ENCODE results near the gene IMPA2.
A peak's percentile ranks its signal among the peaks of the same experiment; 100 is the strongest.

Gene IMPA2

GRCh38 chr18:11992096-11992790, 10.9 kb downstream of the IMPA2 start (continued):
- no peak for TF ChIP-seq ZBTB11 (tag by site-specific recombination; conservative IDR thresholded peaks at IDR 0.05; ENCODE audit: low read depth)
- TF ChIP-seq ZNF140 (tag by site-specific recombination; IDR thresholded peaks at IDR 0.05), result no peak
- no peak for TF ChIP-seq ZNF214 (tag by site-specific recombination; IDR thresholded peaks at IDR 0.05; ENCODE audit: borderline replicate concordance)
- TF ChIP-seq CTCF (tag by site-specific recombination; IDR thresholded peaks at IDR 0.05), result no peak
- TF ChIP-seq, protein P1, sequence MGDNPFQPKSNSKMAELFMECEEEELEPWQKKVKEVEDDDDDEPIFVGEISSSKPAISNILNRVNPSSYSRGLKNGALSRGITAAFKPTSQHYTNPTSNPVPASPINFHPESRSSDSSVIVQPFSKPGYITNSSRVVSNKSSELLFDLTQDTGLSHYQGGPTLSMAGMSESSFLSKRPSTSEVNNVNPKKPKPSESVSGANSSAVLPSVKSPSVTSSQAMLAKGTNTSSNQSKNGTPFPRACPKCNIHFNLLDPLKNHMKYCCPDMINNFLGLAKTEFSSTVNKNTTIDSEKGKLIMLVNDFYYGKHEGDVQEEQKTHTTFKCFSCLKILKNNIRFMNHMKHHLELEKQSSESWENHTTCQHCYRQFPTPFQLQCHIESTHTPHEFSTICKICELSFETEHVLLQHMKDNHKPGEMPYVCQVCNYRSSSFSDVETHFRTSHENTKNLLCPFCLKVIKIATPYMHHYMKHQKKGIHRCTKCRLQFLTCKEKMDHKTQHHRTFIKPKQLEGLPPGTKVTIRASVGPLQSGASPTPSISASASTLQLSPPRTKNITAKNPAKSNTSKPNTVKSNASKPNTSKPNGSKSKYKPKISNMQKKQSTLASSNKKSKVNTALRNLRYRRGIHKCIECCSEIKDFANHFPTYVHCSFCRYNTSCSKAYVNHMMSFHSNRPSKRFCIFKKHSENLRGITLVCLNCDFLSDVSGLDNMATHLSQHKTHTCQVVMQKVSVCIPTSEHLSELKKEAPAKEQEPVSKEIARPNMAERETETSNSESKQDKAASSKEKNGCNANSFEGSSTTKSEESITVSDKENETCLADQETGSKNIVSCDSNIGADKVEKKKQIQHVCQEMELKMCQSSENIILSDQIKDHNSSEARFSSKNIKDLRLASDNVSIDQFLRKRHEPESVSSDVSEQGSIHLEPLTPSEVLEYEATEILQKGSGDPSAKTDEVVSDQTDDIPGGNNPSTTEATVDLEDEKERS (tag by site-specific recombination; IDR thresholded peaks at IDR 0.05), result no peak
- TF ChIP-seq FEZF1 (tag by site-specific recombination; IDR thresholded peaks at IDR 0.05), result no peak
- no peak for TF ChIP-seq ZBTB8A (tag by site-specific recombination; IDR thresholded peaks at IDR 0.05)

- Histone ChIP-seq H3K4me3 (ENCODE audit: low read depth, low read length) (no peak overlapping the region), H3K9me3 (ENCODE audit: control insufficient read depth, insufficient read depth, low read depth, low read length) (no peaks in the 10 kb centered on the region), H3K27ac (ENCODE audit: extremely low read depth, low read depth, low read length) (no peak overlapping the region), H3K4me1 (ENCODE audit: control insufficient read depth, insufficient read depth, low read length) (no peaks in the 10 kb centered on the region), H3K36me3 (ENCODE audit: control insufficient read depth in 2 of 2, insufficient read depth in 1 of 2, low read length in 2 of 2) (no peaks in the 10 kb centered on the region; a peak in 1 of 3 replicates)
- TF ChIP-seq ZNF302 (tag by site-specific recombination; IDR thresholded peaks at IDR 0.05; ENCODE audit: low read depth) (no peak), ZBTB48 (tag by site-specific recombination; IDR thresholded peaks at IDR 0.05) (peak; percentile 36; the same call in 1 of the 2 replicates)
- ChIA-PET POLR2A (interaction anchor here (2.6 kb wide), 1 partner anchor 12 kb away, joined by 17 read pairs; the partner anchor contains the start of gene IMPA2), CTCF (interaction anchor here (1.1 to 14.0 kb wide), 7 partner anchors 10 to 338 kb away, joined by 3 to 436 read pairs (median 12); no protein-coding TSS in a partner anchor)
These were observed 12.1 kb downstream of the IMPA2 start for GRCh38 chr18:11993264-11993916.

DNA sequence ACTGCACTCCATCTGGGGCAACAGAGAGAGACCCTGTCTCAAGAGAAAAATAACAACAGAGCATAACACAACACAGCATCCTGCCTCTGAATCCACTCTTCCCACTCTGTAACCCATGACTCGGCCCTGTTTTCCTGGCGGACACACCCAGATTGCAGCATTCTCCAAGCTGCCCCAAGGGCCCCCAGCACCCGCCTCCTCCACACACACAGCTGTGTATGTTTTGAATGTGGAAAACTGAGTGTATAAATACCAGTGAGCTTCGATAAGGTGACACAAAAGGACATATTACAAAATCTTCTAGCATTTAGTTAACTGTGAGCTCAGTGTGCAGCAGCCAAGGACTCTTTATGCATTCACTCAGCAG, 13.0 kb downstream of the IMPA2 start:
- ChIA-PET CTCF (interaction anchor here (0.6 to 14.0 kb wide), 25 partner anchors 9 to 424 kb away, joined by 3 to 436 read pairs (median 6); partner anchors contain the start of gene IMPA2), POLR2A (interaction anchor here (2.6 kb wide), 1 partner anchor 13 kb away, joined by 17 read pairs; the partner anchor contains the start of gene IMPA2)
- TF ChIP-seq KLF1 (tag by site-specific recombination; IDR thresholded peaks at IDR 0.05), result 0 out of 2 replicates have a peak, but pooled peaks have one; percentile 26
- TF ChIP-seq ZNF23 (tag by site-specific recombination; IDR thresholded peaks at IDR 0.05; ENCODE audit: borderline replicate concordance), result no peak
- Histone ChIP-seq H3K4me3 (ENCODE audit: low read depth, low read length) (no peak overlapping the region), H3K36me3 (ENCODE audit: control insufficient read depth in 2 of 2, insufficient read depth in 1 of 2, low read length in 2 of 2) (no peaks in the 10 kb centered on the region; a peak in 1 of 3 replicates), H3K27ac (ENCODE audit: extremely low read depth, low read depth, low read length) (no peak overlapping the region), H3K9me3 (ENCODE audit: control insufficient read depth, insufficient read depth, low read depth, low read length) (no peaks in the 10 kb centered on the region), H3K4me1 (ENCODE audit: control insufficient read depth, insufficient read depth, low read length) (no peaks in the 10 kb centered on the region)

All from HEK293 (cell line).